ENCODE measurements around the gene DAZAP2. TPM values are rescaled to one million over a fixed set of nuclear protein-coding genes. Genes with fewer than 3 reads are reported as not detected.

Gene DAZAP2
- polyA plus RNA-seq, 1 donor: 68.3 TPM

Other genes with a start within 250 kb of the DAZAP2 start
- gene SLC11A2, start 212.4 kb upstream of the DAZAP2 start, polyA plus RNA-seq (ENCODE audit: insufficient read length): 24.8 TPM
- gene LETMD1, start 190.5 kb upstream of the DAZAP2 start, polyA plus RNA-seq (ENCODE audit: insufficient read length): 54.3 TPM
- gene CSRNP2, start 155.2 kb upstream of the DAZAP2 start, polyA plus RNA-seq (ENCODE audit: insufficient read length): 26.4 TPM
- gene TFCP2, start 65.7 kb upstream of the DAZAP2 start, polyA plus RNA-seq (ENCODE audit: insufficient read length): 41.4 TPM
- gene POU6F1, start 20.8 kb upstream of the DAZAP2 start, polyA plus RNA-seq (ENCODE audit: insufficient read length): 7.9 TPM
- 7.0 TPM for gene SMAGP, start 31.6 kb downstream of the DAZAP2 start, polyA plus RNA-seq (ENCODE audit: insufficient read length)
- 2.2 TPM for gene BIN2, start 85.3 kb downstream of the DAZAP2 start, polyA plus RNA-seq (ENCODE audit: insufficient read length)
- gene CELA1, start 107.9 kb downstream of the DAZAP2 start, polyA plus RNA-seq (ENCODE audit: insufficient read length): not detected
- gene GALNT6, start 152.6 kb downstream of the DAZAP2 start, polyA plus RNA-seq (ENCODE audit: insufficient read length): 0.23 TPM
- 0.65 TPM for gene SLC4A8, start 186.0 kb downstream of the DAZAP2 start, polyA plus RNA-seq (ENCODE audit: insufficient read length)